Breast epithelium (tissue), 3 donors: Measurements from ENCODE around the gene INPP5K.

Experiments used
- POLR2A ChIP-seq: fragments of 450-650 bp; IDR thresholded peaks from one replicate; pipeline ENCODE4 v1.6.1; 2016; ENCODE audit warnings: antibody characterized with exemption, mild to moderate bottlenecking, moderate library complexity
- POLR2AphosphoS5 ChIP-seq, 3 donors: sonication (generic); formaldehyde crosslinking; IDR thresholded peaks; one replicate each; pipeline ENCODE4 v1.6.1; 2017; ENCODE audit warnings: antibody characterized with exemption in 3 of 3
- TF ChIP-seq, protein P1 (sequence below), 3 donors: fragments of 450-650 bp; IDR thresholded peaks; one replicate each; pipeline ENCODE4 v1.5.1; 2016 to 2017; ENCODE audit warnings: antibody characterized with exemption in 3 of 3, mild to moderate bottlenecking in 3 of 3, moderate library complexity in 3 of 3

DNA sequence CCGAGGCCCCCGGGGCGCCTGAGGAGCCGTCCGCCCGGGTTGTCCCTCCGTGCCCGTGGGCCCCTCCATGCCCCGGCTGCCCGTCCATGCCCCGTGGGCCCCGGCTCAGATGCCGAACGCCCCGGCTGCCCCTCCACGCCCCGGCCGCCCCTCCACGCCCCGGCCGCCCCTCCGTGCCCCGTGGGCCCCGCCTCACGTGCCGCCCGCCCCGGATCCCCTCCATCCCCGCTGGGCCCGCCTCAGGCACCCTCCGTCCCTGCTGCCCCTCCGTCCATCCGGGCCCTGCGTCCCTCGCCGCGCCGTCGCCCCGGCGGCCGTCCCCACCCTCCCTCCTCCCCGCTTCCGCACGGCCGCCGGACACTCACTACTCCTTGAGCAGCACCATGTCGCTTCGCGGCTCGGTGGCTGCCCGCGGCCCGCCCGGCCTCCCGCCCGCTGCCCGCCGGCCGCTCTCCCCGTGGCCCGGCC is 45.8 kb upstream of the INPP5K start:
- TF ChIP-seq, protein P1, sequence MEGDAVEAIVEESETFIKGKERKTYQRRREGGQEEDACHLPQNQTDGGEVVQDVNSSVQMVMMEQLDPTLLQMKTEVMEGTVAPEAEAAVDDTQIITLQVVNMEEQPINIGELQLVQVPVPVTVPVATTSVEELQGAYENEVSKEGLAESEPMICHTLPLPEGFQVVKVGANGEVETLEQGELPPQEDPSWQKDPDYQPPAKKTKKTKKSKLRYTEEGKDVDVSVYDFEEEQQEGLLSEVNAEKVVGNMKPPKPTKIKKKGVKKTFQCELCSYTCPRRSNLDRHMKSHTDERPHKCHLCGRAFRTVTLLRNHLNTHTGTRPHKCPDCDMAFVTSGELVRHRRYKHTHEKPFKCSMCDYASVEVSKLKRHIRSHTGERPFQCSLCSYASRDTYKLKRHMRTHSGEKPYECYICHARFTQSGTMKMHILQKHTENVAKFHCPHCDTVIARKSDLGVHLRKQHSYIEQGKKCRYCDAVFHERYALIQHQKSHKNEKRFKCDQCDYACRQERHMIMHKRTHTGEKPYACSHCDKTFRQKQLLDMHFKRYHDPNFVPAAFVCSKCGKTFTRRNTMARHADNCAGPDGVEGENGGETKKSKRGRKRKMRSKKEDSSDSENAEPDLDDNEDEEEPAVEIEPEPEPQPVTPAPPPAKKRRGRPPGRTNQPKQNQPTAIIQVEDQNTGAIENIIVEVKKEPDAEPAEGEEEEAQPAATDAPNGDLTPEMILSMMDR (IDR thresholded peaks at IDR 0.05) = no peak
- TF ChIP-seq POLR2A (no peak), POLR2AphosphoS5 (IDR thresholded peaks at IDR 0.05) (no peak)
